Inferior parietal cortex (tissue), 1 donor: Measurements from ENCODE around the gene NLGN1.

Experiments
- DNase-seq: peaks from one replicate; pipeline ENCODE4 v3.0.0-alpha.2; 2016; ENCODE audit errors: extremely low spot score

NLGN1 gene

DNA sequence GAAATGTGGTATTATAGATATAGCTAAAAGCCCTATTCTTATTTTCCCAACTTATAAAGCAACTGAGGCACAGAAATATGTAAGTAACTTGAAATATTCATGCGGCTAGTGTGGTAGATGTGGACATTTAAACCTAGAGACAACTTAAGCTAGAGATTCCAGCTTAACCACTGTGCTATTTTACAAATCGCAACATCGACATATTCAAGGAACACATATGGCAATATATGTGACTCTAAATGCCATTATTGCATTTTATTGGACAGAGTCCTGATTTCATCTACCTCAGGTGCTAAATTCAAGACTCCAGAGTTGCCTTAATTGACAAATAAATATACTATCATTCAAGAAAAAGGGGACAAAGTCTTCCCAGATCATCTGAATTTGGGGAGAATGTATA, 442.3 kb downstream of the NLGN1 start:
- DNase-seq: no peak

DNA sequence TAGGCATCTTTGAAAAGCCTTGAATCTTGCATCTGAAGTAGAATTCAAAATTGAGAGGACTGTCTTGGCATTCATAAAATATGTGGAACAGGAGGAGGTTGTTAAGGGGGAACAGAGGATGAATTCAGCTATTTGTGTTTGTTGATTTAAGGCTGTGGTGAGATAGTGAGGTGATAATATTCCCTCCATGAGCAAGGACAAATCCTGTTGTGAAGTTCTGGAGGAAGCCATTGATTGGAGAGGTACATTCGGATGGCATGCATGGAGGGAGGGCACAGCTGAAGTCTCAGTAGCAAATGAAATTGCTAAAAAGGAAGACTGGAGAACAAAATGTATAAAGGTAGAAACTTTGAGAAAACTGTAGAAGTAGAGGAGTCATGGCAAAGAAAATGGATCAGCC, 443.8 kb downstream of the NLGN1 start:
- DNase-seq: no peak

DNA sequence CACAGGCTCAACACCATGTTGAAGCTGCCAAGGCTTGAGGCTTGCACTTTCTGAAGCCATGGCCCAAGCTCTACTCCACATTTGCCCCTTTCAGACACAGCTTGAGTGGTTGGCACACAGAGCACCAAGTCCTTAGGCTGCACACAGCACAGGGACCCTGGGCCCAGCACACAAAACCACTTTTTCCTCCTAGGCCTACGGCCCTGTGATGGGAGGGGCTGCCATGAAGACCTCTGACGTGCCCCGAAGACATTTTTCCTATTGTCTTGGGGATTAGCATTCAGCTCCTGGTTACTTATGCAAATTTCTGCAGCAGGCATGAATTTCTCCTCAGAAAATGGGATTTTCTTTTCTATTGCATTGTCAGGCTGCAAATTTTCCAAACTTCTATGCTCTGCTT, 445.5 kb downstream of the NLGN1 start:
- no peak for DNase-seq

DNA sequence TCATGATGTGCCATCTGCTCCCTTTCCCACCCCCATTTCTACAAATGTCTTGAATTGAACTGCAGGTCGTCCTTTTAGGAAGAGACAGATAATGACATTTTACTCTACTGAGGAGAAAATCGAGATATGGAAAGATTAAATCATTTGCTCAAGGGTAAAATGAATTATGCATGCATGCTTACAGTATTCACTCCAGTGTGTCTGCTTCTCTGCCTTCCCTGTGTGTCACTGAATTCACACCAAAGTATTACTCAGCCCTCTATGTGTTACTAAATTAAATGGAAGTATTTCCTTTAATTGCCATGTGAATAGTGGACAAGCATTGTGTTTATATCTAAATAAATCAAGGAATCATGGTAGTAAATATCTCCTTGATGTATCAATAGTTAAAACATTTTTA, 449.0 kb downstream of the NLGN1 start:
- DNase-seq: no peak

DNA sequence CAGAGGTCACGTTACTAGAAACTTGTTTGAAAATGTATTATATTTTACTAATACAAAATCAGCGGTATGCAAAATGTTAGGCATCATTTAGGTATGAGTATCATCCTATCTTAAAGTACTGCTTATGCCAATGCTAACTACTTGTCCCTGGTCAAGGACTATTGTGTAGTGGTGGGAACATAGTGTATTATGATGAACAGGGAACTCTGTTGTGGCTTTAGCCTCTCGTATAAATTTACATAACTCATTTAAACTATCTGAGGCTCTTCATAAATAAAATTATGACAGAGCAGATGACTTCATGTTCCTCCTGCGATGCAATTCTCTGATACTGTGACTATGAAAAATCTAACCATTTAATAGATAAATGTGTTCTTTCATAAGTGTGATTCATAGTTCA, 451.9 kb downstream of the NLGN1 start:
- DNase-seq: no peak

DNA sequence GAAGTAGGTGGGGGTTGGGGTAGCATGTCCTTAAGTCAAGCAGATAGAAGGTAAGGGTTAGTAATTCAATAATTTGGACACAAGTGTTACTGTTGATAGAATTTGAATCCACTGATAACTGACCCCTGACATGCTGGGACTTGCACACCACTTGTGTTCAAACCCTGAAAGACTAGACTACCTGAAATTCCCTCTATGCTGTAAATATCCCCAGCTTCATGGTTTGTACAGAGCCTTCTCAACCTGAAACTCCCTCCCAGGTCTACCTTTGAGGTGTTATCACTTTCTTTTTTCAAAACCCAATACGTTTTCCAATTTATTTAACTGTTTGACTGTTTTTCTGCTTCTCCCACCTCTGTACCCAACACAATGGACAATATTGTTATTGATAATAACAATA, 459.6 kb downstream of the NLGN1 start:
- no peak for DNase-seq

DNA sequence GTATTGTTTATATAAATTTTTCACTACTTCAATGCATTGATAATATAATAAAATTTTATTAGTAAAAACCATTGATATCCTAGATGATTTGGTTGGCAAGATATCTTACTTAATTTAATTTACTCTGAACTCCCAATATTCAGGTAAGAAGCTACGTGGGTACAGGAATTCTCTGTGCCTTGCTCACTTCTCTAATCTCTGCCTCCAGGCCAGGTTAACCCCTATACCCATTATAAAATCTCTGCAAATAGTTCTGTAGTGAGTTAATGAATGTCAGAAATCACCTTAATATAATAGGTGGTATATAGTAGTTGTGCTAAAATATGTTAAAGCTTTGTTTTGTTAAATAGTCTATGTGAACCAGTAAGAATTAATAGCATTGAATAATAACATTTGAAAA, 465.2 kb downstream of the NLGN1 start:
- DNase-seq: no peak

DNA sequence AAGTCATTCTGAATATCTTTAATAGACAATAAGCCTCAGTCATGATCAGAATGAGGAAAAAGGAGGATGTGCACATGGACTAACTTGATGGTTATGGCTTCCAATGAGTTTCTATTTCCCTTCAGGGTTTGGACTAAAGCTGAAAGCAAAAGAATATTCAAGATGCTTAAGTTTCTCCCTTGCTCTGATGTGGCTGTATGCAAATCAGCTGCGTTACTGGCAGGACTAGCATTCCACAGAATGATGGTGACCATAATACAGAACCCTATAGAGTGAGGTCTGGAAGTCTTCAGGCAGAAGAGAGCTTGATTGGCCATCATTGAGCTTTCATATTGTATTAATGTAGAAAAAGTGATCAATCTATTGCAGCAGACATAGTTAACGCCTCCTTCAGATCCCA, 466.0 kb downstream of the NLGN1 start:
- no peak for DNase-seq

DNA sequence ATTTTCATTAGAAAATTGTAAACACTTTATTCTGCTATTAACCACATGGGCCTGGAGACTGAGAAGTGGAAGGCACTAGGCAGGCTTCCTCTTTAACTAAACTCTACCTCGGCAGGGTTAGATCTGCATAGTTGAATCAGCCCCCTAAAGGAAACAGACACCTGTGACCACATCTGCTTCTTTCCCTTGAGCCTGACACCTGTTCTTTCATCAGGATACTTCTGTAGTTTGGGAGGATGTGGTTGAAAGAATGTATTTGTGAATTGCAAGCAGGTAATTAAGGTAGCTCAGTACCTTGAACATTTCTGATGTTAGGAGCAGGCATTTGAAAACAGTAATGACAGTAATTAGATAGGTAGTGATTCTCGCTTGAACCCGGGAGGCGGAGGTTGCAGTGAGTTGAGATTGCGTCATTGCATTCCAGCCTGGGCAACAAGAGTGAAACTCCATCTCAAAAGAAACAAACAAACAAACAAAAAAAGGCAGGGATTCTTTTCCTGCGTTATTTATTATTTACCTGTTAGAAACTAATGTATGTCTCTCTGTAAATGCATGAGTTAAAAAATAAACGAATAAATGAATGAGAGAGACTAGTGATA, 468.5 kb downstream of the NLGN1 start:
- DNase-seq: no peak

DNA sequence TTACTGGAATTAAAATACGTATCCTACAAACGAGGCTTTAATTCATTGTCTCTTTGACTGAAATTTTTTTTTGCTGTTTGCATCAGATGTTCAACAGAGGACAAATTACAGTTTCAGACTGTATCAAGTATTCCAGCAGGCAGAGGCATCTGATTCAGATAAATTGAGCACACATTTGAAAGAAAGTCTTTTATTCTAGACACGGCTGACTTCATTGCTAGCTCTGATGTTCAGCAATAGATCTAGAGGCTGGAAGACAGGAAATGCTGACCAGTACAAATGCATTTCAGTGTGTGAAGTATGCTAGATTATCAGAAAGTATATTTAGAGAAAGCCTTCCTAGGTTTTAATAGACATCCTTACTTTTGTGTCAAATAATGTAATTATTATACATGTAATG, 472.2 kb downstream of the NLGN1 start:
- DNase-seq: peak; percentile 35

DNA sequence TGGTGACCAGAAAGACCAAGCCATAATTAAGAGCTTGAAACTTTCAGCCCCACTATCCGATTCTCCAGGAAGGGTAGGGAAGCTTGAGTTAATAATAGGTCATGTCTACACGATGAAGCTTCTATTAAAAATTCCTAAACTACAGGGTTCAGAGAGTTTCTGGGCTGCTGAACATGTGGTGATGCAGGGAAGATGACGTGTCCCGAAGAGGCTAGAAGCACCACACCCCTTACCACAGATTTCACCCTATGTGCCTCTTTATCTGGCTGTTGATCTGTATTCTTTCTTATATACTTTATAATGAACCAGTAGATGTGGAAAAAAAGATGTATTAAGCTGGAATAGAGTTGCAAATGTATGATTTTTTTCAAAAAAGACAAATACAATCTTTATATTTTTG, 473.4 kb downstream of the NLGN1 start:
- no peak for DNase-seq

DNA sequence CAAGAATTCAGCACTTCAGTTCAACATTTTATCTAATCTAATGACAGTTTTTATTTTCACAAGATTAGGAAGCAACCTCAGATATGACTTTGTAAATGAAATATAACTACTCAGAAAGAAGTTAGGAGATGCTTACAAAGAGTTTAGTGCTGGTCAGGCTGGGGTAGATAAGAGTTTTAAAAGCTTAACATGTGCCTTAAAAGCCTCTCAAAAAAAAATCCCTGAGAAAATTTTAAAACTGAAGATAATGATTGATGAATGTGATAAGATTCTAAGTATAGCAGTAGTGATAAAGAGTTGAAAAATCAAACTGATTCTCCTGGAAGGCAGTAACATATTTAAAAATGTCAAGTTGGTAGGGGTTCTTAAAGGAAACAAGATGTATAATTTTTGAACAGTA, 478.2 kb downstream of the NLGN1 start:
- DNase-seq: no peak

DNA sequence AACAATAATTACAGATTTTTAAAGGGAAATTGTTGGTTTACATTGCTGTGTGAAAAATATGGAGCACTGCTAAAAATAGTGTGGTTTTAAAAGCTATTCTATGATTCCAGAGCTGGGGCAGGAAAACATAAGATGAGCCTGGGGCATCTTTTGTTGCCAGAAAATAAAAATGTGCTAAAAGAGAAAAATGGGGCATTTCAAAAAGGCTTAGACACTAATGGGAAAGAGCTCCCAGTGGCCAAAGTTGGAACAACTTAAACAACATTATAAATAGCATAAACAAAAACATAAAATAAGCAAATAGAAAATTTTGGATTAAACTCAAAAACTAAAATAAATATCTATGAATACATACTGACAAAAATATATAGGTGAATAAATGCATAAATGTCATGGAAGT, 478.9 kb downstream of the NLGN1 start:
- no peak for DNase-seq

DNA sequence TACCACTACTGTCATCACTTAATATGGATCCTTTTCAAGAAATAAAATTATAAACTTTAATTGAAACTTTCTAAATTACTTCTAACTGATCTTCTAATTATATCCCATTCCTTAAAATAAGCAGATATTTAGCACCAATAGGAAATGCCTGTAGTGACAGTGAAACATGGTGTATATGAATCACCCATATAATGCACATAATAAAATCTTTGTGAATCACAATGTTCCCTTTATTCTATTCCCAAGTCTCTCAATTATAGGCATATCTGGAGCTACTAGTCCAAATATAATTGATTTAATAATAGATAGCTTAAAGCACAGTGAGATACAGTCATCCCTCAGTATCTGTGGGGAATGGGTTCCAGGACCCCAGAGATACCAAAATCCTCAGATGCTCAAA, 490.3 kb downstream of the NLGN1 start:
- no peak for DNase-seq

DNA sequence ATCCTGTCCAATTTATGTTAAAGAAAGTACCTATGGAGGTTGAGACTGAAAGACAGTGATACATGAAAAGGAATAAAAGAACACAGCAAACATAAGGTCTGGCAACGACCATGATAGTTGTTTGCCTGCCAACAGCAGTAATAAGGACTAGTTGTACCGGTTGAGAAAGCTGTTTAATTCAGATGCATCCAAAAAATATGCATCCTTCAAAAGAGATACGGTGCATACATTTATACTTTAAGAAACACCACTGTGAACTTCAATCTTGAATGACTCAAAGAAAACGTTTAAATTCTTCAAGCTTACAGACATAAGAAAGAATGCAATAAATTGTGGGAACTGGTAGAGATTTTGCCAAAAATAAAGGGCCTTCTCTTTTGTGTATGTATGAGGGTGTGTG, 492.1 kb downstream of the NLGN1 start:
- peak; percentile 41 for DNase-seq

DNA sequence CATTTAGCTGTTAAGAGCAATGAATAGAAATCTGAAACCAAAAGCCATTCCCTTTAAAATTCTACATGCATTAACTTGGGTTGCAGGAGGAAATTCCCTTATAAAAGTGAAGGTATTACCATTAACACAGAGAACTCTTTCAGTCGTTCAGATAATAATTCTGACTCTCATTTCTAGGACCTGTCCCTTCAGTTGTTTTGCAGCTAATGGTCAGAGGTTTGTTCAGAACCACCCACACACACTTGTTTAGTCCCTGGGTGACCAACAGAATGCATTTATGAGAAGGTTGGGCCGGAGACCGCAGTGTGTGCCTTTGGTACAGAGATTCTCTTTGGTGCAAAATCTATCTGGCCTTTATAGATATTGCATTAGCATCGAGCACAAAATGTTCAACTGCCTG, 492.5 kb downstream of the NLGN1 start:
- DNase-seq: no peak

DNA sequence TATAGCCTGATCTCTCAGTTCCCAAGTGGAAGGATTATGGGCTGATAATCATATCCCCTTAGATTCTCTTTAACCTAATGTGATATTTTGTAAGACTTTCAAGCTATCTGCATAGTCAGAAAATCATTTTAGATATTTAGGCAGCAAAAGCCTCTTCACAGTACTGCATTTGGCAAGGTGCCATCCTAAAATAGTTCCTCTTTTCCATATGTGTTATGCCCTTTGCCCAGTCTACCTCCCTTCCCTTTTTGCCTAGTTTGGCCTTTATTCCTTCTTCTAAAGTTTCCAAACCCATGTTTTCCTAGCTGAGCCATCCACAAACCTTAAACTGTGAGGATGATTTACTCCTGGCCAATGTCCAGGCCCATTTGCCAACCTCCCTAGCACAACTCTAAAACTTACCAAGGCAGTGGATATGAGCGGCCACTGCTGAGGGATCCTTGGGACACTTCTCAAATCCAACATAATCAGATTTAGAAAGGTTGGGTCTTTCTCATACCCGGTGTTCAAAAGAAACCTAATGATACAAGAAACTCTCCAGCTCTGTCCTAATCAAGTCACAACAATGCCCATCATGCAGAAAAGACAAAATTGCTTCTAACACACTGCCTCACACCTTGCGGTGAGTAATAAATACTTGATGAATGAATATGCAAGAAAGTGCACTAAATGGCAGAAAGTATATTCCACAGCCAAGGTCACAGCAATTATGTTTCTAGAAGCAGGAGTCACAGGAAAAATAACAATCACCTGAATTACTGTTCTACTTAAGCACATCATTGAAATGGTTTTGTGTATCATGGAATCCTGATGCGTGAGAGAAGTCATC, 493.9 kb downstream of the NLGN1 start:
- no peak for DNase-seq

DNA sequence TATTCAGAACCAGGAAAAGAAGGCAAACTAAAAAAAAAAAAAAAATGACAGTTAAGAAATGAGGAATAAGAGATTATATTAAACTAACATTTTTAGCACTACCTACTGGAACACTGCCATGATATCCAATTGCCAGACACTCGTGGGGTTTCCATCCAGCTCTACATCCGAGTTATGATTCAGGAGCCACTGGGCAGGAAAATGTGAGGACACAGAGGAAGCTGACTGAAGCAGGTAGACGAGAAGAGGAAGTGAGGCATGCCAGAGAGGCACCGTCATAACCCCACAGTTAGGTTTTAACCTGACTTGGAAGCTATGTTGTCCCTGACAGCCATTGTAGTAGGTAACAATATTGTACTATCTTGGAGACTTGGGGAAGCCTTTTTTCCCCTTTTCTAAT, 495.0 kb downstream of the NLGN1 start:
- no peak for DNase-seq

DNA sequence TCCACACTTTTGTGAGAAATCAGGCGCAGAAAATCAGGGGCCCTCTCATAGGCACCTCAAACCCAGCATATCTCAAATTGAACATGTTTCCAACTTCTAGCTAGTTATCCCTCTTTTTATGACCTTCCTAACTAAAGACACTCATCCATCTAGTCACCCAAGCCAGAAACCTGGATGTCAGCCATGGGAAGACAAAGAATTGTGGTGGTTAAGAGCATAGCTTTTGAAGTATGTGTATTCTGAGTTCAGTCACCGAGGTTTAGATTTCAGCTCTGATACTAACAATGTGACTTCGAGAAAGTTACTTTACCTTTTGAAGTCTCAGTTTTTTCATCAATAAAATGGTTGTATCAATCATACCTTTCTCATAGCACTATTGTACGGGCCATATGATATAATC, 495.5 kb downstream of the NLGN1 start:
- DNase-seq: no peak

DNA sequence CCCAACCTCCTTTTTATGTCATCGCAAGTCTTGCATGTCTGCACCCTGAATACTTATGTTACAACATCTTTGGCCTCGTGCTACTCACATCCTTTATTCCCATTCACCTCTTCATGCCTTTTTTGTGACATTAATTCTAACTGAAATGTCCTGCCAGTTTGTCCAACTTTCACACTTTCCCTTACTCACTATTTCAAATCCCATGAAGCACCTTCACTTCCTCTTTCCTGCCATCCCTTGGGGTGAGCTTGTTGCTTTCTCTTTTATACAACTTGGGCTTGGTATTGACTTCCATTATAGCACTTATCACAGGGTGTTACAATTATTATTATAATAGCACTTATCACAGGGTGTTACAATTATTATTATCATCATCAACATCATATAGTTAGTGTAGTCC, 496.3 kb downstream of the NLGN1 start:
- DNase-seq: no peak

DNA sequence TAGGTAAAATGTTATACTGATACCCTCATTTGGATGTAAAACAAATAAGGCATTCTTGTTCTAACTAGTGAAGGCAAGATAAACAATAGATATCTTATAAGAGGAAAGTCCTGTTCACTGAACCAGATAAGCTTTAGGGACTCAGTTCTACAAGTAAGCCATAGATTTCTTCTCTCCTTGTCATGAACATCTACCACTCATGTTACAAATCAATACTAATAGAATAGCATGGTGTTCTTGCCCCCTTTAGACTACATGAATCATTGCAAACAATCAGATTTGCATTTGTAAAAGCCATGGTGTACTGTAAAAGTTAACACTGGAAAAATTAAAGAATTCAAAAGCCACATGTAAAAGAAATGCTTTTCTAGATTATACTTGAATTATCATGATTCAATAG, 500.1 kb downstream of the NLGN1 start:
- no peak for DNase-seq

DNA sequence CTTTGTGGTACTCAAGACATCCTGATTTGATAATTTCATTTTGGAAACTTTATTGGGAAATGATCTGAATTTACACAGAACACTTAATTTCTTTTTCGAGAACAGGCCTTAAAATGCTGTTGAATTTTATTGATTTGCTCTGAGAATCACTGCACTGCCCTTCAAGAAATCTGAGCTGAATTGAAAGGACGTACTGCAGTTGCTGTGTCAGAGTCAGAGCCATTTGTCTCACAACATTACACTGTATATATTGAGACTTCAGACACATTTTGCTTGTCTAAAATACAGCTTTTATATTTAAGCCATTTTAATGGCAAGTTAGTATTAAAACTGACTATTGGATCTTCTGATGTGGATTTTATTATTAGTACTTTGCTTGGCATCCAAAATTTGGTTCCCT, 504.1 kb downstream of the NLGN1 start:
- no peak for DNase-seq

DNA sequence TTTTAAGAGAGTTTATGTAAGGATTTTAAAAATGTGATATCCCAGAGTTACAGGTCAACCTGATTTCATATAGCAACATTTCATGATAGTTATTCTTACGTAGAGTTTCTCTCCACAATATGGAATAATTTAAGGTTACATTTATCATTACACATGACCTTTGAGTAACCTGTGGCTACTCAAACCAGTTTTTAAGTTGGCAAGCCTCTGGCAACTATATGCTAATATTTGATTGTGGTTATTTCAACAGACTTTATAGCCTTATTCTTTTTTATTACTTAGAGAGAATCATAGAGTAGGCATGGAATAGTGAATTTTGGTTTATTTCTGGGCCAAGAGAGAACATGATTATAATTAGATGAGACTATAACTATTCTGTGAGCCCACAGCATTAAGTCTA, 504.9 kb downstream of the NLGN1 start:
- DNase-seq: no peak

DNA sequence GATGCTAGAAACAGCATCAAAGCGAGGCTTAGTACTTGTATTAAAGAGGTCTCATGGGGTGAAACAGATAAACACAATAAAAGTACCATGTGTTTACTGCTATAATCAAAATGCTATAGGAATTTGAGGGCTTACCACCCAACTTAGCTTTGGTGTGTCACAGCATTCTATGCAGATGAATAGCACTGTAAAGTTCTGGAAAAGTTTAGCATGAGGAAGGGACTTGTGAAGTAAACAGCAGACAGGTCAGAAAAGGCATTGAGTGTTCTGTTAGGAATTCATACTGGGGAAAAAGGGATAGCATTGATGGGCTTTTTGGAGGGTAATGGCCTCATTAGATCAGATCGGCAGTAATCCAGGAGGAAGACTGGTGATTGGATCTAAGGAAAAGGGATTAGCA, 505.3 kb downstream of the NLGN1 start:
- DNase-seq: no peak
